ENCODE measurements around the gene CARD8. TPM values are rescaled to one million over a fixed set of nuclear protein-coding genes. Genes with fewer than 3 reads are reported as not detected.
"Not testable (repeated sequence)": the region's sequence is repeated elsewhere in the genome, so short reads cannot be mapped to it uniquely, and the experiment has no call there.

CARD8 gene
- total RNA-seq, 1 experiment from 2014 or later, result 8.7 TPM

DNA sequence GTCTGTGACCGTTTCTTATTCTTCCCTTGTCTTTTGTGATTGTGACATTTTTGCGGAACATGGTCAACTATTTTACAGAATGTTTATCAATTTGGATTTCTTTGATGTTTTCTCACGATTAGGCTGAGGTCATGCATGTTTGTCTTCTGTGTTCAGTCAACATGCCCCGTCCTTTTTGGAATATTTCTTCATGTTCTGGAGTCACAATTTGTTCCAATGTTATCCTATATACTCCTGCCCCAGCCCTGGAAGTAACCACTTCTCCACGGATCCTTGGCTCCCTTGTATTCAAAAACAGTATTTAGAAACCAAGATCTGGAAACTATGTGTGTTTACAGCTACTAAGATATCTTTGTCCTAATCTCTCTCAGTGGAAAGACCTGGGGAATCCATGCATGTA lies 9.6 kb downstream of the CARD8 start:
- ChIA-PET POLR2A (ENCODE audit: unreplicated experiment) (no interaction called here), CTCF (interaction anchor here (0.5 kb wide), 1 partner anchor 260 kb away, joined by 5 read pairs; no protein-coding TSS in a partner anchor)
- Histone ChIP-seq H3K36me3 (ENCODE audit: low read depth, low read length) (no peaks in the 10 kb centered on the region), H3K27ac (ENCODE audit: low read length) (no peak overlapping the region), H2AFZ (ENCODE audit: low read length) (no peak overlapping the region), H3K4me1 (ENCODE audit: insufficient read depth, low read length) (peaks cover 7% of the 10 kb centered on the region; the same call in 1 of the 2 replicates), H3K79me2 (ENCODE audit: low read length) (no peaks in the 10 kb centered on the region), H3K4me2 (ENCODE audit: low read length) (no peak overlapping the region), H3K9me3 (ENCODE audit: low read length) (no peaks in the 10 kb centered on the region), H3K27me3 (ENCODE audit: low read length) (no peaks in the 10 kb centered on the region), H4K20me1 (ENCODE audit: low read length) (no peaks in the 10 kb centered on the region), H3K9me2 (replicated peaks; ENCODE audit: low read length) (no peaks in the 10 kb centered on the region), H3K4me3 (ENCODE audit: low read length) (no peak overlapping the region), H3K9ac (ENCODE audit: low read length) (no peak overlapping the region), H3F3A (ENCODE audit: low read length, unreplicated experiment) (no peaks in the 10 kb centered on the region)
- no TSS peak for BruUV-seq (replicated peaks)
- DNase-seq (no peak), ATAC-seq (no peak)
- intact Hi-C loops (cut with micrococcal nuclease), result no loop called here
- TF ChIP-seq EZH2phosphoT487 (IDR thresholded peaks at IDR 0.05; ENCODE audit: borderline replicate concordance, low read length) (no peak), CTCF (conservative IDR thresholded peaks at IDR 0.05; ENCODE audit: low read depth, low read length) (no peak), EZH2 (IDR thresholded peaks at IDR 0.05; ENCODE audit: low read length, unreplicated experiment) (no peak)

DNA sequence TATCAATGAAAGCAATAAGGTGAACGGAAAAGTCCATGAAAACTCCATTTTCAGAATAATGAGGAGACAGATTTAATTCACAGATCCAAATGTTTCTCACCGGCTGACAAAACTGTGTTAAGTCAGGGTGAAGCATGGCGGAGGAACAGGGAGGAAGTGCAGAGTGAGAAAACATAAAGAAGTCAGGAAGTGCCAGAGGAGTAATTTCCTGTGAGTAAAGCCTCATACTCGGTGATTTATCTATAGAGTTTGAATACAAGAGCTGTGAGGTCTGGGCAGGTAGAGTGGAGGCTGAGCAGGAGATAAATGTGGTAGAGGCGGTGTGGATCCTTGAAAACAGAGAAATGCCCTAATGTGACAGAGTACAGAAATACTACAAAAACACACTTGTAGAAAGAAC lies 11.4 kb downstream of the CARD8 start:
- Histone ChIP-seq H3K9ac (ENCODE audit: low read length) (no peak overlapping the region), H3K4me3 (ENCODE audit: low read length) (no peak overlapping the region), H3K79me2 (ENCODE audit: low read length) (no peaks in the 10 kb centered on the region), H3F3A (ENCODE audit: low read length, unreplicated experiment) (no peaks in the 10 kb centered on the region), H3K27me3 (ENCODE audit: low read length) (no peaks in the 10 kb centered on the region), H2AFZ (ENCODE audit: low read length) (no peak overlapping the region), H3K36me3 (ENCODE audit: low read depth, low read length) (no peaks in the 10 kb centered on the region), H4K20me1 (ENCODE audit: low read length) (no peaks in the 10 kb centered on the region), H3K9me3 (ENCODE audit: low read length) (no peaks in the 10 kb centered on the region), H3K4me1 (ENCODE audit: insufficient read depth, low read length) (peaks cover 6% of the 10 kb centered on the region; the same call in 1 of the 2 replicates), H3K27ac (ENCODE audit: low read length) (no peak overlapping the region), H3K4me2 (ENCODE audit: low read length) (no peak overlapping the region), H3K9me2 (replicated peaks; ENCODE audit: low read length) (no peaks in the 10 kb centered on the region)
- ChIA-PET CTCF (no interaction called here), POLR2A (ENCODE audit: unreplicated experiment) (no interaction called here)
- no TSS peak for BruUV-seq (replicated peaks)
- TF ChIP-seq EZH2phosphoT487 (IDR thresholded peaks at IDR 0.05; ENCODE audit: borderline replicate concordance, low read length) (no peak), CTCF (conservative IDR thresholded peaks at IDR 0.05; ENCODE audit: low read depth, low read length) (no peak), EZH2 (IDR thresholded peaks at IDR 0.05; ENCODE audit: low read length, unreplicated experiment) (no peak)
- ATAC-seq (peak; percentile 46; the same call in 1 of the 2 replicates), DNase-seq (peak; percentile 12)
- intact Hi-C loops (cut with micrococcal nuclease), result no loop called here

DNA sequence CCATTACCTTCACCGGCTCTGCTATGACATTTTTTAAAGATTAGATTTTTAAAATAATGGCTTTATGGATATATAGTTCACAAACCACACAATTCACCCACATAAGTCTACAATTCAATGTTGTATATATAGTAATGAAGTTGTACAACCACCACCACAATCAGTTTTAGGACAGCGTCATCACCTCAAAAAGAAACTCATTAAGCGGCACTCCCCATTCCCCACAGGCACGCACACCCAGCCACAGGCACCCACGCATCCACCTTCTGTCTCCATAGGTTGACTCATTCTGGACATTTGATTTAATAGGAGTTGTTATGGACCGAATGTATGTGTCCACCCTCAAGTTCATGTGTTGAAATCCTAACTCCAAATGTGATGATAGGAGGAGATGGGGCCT lies 13.9 kb downstream of the CARD8 start:
- H2AFZ ChIP-seq (ENCODE audit: low read length); CTCF ChIA-PET; H3K4me3 ChIP-seq (ENCODE audit: low read length); H3K9me2 ChIP-seq (replicated peaks; ENCODE audit: low read length); POLR2A ChIA-PET (ENCODE audit: unreplicated experiment); ATAC-seq; BruUV-seq (replicated peaks); H3K27ac ChIP-seq (ENCODE audit: low read length); intact Hi-C loops (cut with micrococcal nuclease); H3K36me3 ChIP-seq (ENCODE audit: low read depth, low read length); H4K20me1 ChIP-seq (ENCODE audit: low read length); H3K79me2 ChIP-seq (ENCODE audit: low read length); H3K9ac ChIP-seq (ENCODE audit: low read length); H3K9me3 ChIP-seq (ENCODE audit: low read length); H3K27me3 ChIP-seq (ENCODE audit: low read length); H3K4me2 ChIP-seq (ENCODE audit: low read length); DNase-seq; H3K4me1 ChIP-seq (ENCODE audit: insufficient read depth, low read length); H3F3A ChIP-seq (ENCODE audit: low read length, unreplicated experiment): not testable (repeated sequence)
